Panc1 (cell line): Measurements from ENCODE around the gene AANAT.

Experiments used
- POLR2AphosphoS5 ChIP-seq: IDR thresholded peaks from 2 replicates; pipeline ENCODE4 v1.6.1; 2012; ENCODE audit warnings: mild to moderate bottlenecking, low read depth, low read length, moderate library complexity
- SIN3A ChIP-seq: IDR thresholded peaks from 2 replicates; pipeline ENCODE4 v1.6.1; 2012; ENCODE audit warnings: low read depth, mild to moderate bottlenecking, low read length, moderate library complexity, borderline replicate concordance; ENCODE audit not compliant: insufficient read depth
- TCF7L2 ChIP-seq: IDR thresholded peaks from 2 replicates; pipeline ENCODE4 v1.6.1; 2011; ENCODE audit warnings: mild to moderate bottlenecking, low read depth, low read length, inconsistent platforms
- TF ChIP-seq, protein P1 (sequence below): fragments of 450-650 bp; IDR thresholded peaks from 2 replicates; pipeline ENCODE4 v1.5.1; 2017; ENCODE audit warnings: mild to moderate bottlenecking
- TF ChIP-seq, protein P2 (sequence below), 2 experiments: IDR thresholded peaks; 2 replicates each; pipeline ENCODE4 v1.6.1; 2011 to 2012; ENCODE audit warnings: low read depth in 2 of 2, control low read depth in 1 of 2, low read length in 1 of 2, mild to moderate bottlenecking in 1 of 2, moderate library complexity in 1 of 2; ENCODE audit not compliant: insufficient read depth in 1 of 2

DNA sequence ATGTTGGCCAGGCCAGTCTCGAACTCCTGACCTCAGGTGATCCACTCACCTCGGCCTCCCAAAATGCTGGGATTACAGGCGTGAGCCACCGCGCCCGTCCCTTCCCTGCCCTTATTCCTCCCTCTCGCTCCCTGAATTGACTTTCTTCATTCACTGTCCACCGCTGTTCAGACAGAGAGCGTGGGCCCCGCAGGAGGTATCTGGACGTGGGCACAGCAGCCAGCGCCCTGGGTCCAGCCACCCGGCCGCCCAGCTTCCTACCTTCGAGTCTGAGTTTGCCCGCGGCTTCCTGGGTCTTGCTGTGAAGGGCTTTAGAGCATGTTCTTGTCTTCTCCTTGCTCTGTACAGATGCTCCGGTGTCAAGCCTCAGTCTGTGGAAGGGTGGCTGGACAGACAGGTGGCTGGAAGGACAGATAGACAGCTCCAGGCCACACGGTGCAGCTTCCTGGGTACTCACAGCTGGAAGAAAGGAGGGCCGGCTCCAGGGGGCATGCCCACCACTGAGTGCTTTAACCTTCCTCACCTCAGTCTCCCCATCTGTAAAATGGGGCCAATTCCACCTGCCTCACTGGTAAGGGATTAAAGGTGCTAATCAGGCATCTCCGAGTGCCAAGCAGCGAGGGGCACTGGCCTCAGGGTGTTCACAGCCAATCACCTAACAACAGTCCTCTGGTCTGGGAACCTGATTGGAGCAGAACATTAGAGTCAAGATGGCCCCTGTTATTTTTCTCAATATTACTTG is 20.2 kb downstream of the AANAT start:
- TF ChIP-seq SIN3A (no peak), TCF7L2 (no peak), POLR2AphosphoS5 (no peak)
- TF ChIP-seq, protein P1, sequence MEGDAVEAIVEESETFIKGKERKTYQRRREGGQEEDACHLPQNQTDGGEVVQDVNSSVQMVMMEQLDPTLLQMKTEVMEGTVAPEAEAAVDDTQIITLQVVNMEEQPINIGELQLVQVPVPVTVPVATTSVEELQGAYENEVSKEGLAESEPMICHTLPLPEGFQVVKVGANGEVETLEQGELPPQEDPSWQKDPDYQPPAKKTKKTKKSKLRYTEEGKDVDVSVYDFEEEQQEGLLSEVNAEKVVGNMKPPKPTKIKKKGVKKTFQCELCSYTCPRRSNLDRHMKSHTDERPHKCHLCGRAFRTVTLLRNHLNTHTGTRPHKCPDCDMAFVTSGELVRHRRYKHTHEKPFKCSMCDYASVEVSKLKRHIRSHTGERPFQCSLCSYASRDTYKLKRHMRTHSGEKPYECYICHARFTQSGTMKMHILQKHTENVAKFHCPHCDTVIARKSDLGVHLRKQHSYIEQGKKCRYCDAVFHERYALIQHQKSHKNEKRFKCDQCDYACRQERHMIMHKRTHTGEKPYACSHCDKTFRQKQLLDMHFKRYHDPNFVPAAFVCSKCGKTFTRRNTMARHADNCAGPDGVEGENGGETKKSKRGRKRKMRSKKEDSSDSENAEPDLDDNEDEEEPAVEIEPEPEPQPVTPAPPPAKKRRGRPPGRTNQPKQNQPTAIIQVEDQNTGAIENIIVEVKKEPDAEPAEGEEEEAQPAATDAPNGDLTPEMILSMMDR = no peak
- TF ChIP-seq, protein P2, sequence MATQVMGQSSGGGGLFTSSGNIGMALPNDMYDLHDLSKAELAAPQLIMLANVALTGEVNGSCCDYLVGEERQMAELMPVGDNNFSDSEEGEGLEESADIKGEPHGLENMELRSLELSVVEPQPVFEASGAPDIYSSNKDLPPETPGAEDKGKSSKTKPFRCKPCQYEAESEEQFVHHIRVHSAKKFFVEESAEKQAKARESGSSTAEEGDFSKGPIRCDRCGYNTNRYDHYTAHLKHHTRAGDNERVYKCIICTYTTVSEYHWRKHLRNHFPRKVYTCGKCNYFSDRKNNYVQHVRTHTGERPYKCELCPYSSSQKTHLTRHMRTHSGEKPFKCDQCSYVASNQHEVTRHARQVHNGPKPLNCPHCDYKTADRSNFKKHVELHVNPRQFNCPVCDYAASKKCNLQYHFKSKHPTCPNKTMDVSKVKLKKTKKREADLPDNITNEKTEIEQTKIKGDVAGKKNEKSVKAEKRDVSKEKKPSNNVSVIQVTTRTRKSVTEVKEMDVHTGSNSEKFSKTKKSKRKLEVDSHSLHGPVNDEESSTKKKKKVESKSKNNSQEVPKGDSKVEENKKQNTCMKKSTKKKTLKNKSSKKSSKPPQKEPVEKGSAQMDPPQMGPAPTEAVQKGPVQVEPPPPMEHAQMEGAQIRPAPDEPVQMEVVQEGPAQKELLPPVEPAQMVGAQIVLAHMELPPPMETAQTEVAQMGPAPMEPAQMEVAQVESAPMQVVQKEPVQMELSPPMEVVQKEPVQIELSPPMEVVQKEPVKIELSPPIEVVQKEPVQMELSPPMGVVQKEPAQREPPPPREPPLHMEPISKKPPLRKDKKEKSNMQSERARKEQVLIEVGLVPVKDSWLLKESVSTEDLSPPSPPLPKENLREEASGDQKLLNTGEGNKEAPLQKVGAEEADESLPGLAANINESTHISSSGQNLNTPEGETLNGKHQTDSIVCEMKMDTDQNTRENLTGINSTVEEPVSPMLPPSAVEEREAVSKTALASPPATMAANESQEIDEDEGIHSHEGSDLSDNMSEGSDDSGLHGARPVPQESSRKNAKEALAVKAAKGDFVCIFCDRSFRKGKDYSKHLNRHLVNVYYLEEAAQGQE (IDR thresholded peaks at IDR 0.05; ENCODE audit: insufficient read depth in 1 of 2, low read depth in 2 of 2, low read length in 1 of 2) = no peak
